Measurements from ENCODE around the gene DNER.
"Not testable (repeated sequence)": the region's sequence is repeated elsewhere in the genome, so short reads cannot be mapped to it uniquely, and the experiment has no call there.

Gene DNER

GRCh38 chr2:229387866-229388265 is 326.5 kb downstream of the DNER start:
- DNase-seq (ENCODE audit: low read depth) = no peak

- no peak for DNase-seq (ENCODE audit: low read depth)
Measured at GRCh38 chr2:229380101-229380625, 334.2 kb downstream of the DNER start.

- DNase-seq (ENCODE audit: low read depth) = no peak
Measured at GRCh38 chr2:229378386-229378785, 336.0 kb downstream of the DNER start.

GRCh38 chr2:229376866-229377265 is 337.5 kb downstream of the DNER start:
- DNase-seq (ENCODE audit: low read depth) = no peak

GRCh38 chr2:229375251-229375650 is 339.1 kb downstream of the DNER start:
- peak; percentile 21 for DNase-seq (ENCODE audit: low read depth)

GRCh38 chr2:229373311-229373710 is 341.0 kb downstream of the DNER start:
- DNase-seq (ENCODE audit: low read depth) = not testable (repeated sequence)

GRCh38 chr2:229372207-229372606 is 342.1 kb downstream of the DNER start:
- no peak for DNase-seq (ENCODE audit: low read depth)

GRCh38 chr2:229371086-229371485 is 343.3 kb downstream of the DNER start:
- DNase-seq (ENCODE audit: low read depth) = no peak

GRCh38 chr2:229370509-229370908 is 343.8 kb downstream of the DNER start:
- DNase-seq (ENCODE audit: low read depth) = no peak

GRCh38 chr2:229363185-229363814 is 351.1 kb downstream of the DNER start:
- no peak for DNase-seq (ENCODE audit: low read depth)

- no peak for DNase-seq (ENCODE audit: low read depth)
Measured at GRCh38 chr2:229350883-229351282, 363.5 kb downstream of the DNER start.

- no peak for DNase-seq (ENCODE audit: low read depth)
Measured at GRCh38 chr2:229350117-229350805, 364.1 kb downstream of the DNER start.

GRCh38 chr2:229348128-229348527 is 366.2 kb downstream of the DNER start:
- DNase-seq (ENCODE audit: low read depth) = no peak

- DNase-seq (ENCODE audit: low read depth) = no peak
Measured at GRCh38 chr2:229346816-229347540, 367.4 kb downstream of the DNER start.

GRCh38 chr2:229344955-229345354 is 369.4 kb downstream of the DNER start:
- DNase-seq (ENCODE audit: low read depth) = no peak

GRCh38 chr2:229344151-229344551 is 370.2 kb downstream of the DNER start:
- DNase-seq (ENCODE audit: low read depth) = peak; percentile 78

- no peak for DNase-seq (ENCODE audit: low read depth)
Measured at GRCh38 chr2:229343661-229344060, 370.7 kb downstream of the DNER start.

GRCh38 chr2:229342376-229342775 is 372.0 kb downstream of the DNER start:
- no peak for DNase-seq (ENCODE audit: low read depth)

GRCh38 chr2:229340086-229340760 is 374.1 kb downstream of the DNER start:
- peak; percentile 54 for DNase-seq (ENCODE audit: low read depth)

GRCh38 chr2:229339618-229340017 is 374.7 kb downstream of the DNER start:
- DNase-seq (ENCODE audit: low read depth) = no peak

- not testable (repeated sequence) for DNase-seq (ENCODE audit: low read depth)
Measured at GRCh38 chr2:229339171-229339570, 375.2 kb downstream of the DNER start.

- no peak for DNase-seq (ENCODE audit: low read depth)
Measured at GRCh38 chr2:229335877-229336346, 378.4 kb downstream of the DNER start.
